Measurements from ENCODE around the gene IL10RB.
"Not testable (repeated sequence)": the region's sequence is repeated elsewhere in the genome, so short reads cannot be mapped to it uniquely, and the experiment has no call there.

IL10RB gene

DNA sequence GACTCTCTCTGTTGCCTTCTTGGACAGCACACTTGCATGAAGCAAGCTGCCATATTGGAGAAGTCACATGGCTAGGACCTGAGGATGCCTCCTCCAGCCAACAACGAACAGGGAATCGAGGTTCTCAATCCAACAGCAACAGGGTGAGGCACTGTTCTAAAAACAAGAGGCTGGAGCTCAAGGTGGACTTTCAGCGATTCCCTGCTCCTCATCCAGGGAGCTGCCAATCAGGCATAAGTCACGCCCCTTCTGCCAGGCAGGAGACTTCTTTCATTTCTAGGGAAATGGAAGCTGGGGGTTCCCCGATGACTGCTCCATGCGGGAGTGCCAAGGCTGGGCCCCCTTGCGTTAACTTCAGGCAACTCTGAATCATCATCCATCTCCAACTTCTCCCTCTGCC lies 35.9 kb downstream of the IL10RB start:
- DNase-seq (ENCODE audit: low spot score), result no peak

DNA sequence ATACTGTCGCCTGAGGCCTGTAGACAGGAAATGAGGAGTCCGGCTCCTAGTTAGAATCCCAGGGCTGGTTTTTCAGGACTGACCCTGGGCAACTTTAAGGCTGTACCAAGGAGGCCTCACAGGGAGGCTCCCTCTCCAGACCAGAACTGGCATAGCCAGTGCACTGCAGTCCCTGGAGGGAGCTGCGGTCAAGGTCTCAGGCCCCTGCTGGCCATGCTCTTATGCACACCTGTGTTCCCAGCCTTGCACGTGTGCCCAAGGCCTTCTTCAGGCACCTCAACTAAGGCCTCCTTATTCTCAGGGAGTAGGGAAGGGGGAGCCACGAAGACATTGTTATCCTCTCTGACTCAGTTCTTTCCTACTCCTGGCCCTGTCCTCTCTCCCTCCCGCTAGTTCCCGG lies 36.6 kb downstream of the IL10RB start:
- DNase-seq (ENCODE audit: low spot score), result no peak

DNA sequence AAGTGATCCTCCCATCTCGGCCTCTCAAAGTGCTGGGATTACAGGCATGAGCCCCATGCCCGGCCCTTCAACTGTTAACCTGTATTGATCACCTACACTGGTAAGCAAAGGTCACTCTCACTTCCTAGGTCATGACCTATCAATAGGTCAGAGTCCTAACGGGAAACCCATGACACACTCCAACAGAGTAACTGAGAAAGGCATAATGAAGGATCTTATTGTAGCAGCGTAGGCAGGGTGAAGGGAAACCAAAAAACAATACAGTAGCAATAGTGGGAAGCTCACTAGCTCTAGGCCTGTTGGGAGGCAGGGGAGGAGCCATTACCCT lies 39.1 kb downstream of the IL10RB start:
- DNase-seq (ENCODE audit: low spot score), result no peak

DNA sequence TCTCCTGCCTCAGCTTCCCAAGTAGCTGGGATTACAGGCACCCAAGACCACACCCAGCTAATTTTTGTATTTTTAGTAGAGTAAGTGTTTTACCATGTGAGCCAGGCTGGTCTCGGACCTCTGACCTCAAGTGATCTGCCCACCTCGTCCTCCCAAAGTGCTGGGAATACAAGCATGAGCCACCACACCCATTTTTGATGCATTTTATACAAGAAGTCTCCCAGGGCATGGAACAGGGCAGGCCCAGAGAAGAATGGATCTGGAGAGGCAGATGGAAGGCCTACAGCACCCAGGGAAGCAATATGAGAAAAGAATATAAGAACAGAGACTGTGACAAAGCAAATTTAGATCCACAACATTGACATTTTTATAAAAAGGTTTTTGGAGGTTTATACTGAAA lies 39.8 kb downstream of the IL10RB start:
- DNase-seq (ENCODE audit: low spot score), result no peak

DNA sequence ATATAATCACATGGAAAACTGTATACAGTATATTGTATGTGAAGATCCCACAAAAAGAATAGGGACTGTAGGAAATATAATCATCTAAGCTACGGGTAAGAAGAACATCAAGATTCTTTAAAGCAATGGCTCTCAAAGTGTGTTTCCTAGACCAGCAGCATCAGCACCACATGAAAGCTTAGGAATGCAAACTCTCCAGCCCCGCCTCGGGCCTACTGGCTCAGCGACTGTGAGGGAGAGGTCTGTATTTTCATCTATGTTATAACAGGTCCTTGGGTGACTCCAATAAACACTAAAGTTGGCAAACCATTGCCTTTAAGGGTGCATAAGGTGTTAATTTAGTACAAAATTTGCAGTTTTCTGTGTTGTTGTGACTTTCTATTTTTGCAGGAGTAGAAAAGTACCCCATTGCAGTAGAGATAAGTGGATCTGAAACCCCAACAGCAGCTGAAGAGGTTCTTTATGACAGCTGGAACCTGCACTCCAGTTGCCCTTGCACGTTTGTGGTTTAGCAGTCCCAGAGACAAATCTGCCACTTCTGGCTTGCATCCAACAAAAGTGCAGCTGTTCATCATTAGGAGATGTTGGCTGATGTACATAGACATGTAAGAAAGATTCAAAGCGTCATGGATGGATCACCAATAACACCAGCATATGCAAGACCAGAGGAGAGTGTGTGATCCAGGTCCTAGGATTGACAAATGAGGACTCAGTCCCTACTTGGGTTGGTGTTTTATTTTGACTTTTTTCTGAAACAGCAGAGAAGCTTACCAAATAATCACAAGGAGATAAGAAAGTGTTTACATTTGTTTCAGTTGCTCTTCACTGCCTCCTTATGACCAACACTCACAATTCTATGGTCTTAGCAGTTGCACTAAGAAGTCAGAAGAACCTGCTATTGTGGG lies 42.7 kb downstream of the IL10RB start:
- DNase-seq (ENCODE audit: low spot score), result no peak

DNA sequence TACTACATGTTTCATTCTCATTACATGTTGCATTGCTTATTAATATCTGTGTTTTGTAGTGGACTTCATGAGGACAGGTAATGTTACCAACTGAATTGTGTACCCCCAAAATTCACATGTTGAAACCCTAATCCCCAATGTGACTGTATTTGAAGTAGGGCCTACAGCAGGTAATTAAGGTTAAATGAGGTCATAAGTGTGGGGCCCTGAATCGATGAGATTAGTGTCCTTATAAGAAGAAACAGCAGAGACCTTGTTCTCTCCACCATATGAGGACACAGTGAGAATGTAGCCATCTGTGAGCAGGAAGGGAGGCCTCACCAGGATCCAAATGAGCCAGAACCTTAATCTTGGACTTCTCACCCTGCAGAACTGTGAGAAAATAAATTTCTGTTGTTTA lies 43.6 kb downstream of the IL10RB start:
- no peak for DNase-seq (ENCODE audit: low spot score)

DNA sequence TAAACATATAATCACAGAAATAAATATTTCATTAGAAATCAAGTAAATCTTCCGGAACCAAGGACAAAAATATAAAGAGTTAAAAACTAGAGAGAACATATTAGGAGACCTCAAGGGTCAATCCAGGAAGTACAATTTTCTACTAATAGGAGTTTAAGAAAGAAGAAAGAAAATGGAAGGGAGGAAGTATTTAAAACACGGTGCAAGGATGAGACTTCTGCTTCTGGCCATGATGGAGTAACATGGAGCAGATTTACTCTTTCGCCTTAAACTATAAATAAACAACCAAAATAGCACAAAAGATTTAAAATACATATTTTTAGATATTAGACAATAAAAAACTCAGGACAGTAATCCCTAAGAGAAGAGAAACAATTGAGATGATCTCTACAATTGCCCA lies 46.0 kb downstream of the IL10RB start:
- no peak for DNase-seq (ENCODE audit: low spot score)

DNA sequence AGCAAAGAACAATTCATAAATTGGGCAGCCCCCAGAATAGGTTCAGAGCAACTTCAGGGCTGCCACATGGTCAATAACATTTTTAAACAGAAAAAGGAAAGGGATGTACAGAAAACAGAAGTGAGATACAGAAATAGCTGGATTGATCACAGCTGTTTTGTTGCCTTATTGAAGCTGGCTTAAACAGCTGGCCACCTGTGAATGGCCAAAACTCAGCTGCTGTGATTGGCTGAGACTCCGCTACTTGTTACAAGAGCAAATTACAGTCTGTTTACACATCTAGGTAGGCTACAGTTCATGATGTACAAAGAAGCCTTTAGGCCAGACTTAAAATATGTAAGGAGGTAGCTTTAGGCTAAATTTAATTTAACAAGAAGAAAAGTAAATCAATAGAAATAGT lies 47.0 kb downstream of the IL10RB start:
- DNase-seq (ENCODE audit: low spot score), result no peak

DNA sequence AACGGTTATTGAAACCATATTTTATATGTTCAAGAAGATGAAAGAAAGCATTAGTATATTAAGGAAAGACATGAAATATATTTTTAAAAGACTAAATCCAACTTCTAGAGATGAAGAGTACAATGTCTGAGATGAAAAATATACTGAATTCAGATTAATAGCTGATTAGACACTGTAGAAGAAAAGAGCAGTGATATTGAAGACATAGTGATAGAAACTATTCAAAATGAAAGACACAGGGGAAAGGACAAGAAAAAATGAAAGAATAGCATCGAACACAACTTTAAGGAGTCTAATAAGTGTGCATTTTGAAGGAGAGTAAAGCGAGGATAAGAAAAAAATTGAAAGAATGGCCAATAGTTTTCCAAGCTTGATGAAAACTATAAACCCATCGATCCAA lies 47.4 kb downstream of the IL10RB start:
- DNase-seq (ENCODE audit: low spot score), result no peak

DNA sequence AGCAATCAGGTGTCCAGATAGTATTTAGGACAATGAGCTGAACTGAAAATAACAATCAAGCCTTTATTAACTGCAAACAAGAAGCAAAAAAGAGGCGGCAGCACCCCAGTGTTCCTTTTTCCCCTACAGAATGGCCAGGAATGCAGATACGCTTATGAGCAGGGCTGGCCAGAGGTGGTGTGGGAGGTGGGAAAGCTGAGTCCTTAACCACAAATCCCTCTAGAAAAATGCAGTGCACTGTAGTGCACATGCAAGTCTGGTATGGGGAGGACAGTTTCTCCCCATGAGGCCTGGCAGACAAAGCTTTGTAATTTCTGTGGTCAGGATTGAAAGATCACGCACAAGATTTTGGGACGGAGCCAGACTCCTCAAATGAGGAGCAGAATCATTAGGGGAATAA lies 47.9 kb downstream of the IL10RB start:
- no peak for DNase-seq (ENCODE audit: low spot score)

DNA sequence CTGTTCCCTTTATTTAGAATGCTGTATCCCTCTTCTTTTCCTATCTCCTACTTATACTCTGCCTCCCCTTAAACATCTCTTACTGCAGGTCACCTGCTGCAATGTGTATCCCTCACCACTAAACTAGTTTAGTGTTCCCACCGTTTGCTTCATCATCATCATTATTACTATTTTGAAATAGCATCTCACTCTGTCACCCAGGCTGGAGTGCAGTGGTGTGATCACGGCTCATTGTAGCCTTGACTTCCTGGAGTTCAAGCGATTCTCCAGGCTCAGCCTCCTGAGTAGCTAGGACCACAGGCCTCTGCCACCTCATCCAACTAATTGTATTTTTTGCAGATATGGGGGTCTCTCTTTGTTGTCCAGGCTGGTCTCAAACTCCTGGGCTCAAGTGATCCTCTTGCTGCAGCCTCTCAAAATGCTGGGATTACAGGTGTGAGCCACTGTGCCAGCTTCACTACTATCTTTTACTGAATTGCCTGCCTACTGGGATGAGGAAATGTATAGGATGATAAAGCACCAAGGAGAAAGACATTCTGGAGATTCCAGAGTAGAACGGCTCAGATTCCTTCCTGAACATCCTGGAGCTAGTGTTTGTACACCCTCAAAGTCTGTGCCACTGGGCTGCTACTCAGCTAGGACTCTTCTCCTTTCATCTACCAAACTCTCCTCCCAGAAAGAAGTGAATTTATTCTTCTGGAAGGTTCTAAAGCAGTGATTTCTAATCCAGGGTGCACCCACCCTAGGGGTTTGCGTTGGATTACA lies 50.0 kb downstream of the IL10RB start:
- no peak for DNase-seq (ENCODE audit: low spot score)

DNA sequence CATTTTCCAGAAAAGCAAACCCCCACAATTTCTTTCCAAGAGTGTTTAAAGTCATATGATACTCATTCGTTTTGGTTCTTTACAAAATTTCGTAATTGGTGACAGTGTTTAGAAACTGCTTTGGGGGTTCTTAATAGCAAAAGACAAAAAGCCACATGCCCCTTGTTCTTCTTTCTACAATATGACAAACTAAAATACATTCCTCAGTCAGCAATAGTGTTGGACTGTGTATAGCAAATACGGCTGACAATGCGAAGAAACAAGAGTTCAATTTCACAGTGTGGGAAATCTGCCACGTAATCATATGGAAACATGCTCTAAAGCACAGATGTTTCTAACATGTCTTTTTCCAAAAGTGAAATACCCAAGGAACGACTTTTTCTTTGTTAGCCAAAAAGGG lies 51.0 kb downstream of the IL10RB start:
- no peak for DNase-seq (ENCODE audit: low spot score)

DNA sequence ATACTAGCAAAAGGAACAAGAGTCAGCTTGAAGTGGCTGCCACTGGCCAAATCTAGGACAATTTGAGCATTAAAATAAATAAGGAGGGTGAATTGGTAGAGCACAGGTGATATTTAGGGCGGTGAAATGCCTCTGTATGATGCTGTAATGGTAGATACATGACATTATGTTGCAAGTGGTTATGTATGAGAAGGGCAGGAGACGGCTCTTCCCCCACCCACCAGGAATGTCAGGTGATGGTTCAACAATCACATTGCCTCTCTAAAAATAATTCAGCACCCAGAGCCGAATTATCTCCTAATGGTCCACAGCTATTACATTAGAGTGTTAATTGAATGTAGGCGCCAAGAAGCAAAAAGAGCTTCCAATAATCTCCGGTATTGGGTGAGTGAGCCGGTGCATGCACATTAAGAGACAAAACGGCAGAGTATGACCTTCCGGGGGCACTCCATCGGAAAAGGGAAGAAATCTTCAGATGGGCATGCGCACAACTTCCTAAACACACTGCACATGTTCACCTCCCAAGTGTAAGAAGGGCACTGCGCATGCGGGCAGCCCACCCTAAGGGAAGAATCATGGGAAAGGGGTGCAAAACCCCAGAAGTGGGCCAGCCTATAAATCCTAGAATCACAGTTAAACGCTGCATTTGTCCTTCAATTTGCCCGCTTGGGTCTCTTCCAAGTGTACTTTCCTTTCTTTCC lies 51.8 kb downstream of the IL10RB start:
- no peak for DNase-seq (ENCODE audit: low spot score)

DNA sequence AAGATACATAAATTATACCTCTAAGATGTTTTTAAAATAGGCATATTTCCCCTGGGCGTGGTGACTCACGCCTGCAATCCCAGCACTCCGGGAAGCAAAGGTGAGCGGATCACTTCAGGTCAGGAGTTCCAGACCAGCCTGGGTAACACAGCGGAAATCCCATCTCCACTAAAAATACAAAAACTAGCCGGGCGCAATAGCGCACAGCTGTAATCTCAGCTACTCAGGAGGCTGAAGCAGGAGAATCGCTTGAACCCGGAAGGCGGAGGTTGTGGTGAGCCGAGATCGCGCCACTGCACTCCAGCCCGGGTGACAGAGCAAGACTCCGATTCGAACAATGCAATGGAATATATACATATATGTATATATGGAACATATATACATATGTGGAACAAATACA lies 54.8 kb downstream of the IL10RB start:
- DNase-seq (ENCODE audit: low spot score), result not testable (repeated sequence)

DNA sequence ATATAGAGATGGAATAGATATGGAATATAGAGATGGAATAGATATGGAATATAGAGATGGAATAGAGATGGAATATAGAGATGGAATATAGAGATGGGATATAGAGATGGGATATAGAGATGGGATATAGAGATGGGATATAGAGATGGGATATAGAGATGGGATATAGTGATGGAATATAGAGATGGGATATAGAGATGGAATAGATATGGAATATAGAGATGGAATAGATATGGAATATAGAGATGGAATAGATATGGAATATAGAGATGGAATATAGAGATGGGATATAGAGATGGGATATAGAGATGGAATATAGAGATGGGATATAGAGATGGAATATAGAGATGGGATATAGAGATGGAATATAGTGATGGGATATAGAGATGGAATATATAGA lies 57.4 kb downstream of the IL10RB start:
- DNase-seq (ENCODE audit: low spot score), result not testable (repeated sequence)

DNA sequence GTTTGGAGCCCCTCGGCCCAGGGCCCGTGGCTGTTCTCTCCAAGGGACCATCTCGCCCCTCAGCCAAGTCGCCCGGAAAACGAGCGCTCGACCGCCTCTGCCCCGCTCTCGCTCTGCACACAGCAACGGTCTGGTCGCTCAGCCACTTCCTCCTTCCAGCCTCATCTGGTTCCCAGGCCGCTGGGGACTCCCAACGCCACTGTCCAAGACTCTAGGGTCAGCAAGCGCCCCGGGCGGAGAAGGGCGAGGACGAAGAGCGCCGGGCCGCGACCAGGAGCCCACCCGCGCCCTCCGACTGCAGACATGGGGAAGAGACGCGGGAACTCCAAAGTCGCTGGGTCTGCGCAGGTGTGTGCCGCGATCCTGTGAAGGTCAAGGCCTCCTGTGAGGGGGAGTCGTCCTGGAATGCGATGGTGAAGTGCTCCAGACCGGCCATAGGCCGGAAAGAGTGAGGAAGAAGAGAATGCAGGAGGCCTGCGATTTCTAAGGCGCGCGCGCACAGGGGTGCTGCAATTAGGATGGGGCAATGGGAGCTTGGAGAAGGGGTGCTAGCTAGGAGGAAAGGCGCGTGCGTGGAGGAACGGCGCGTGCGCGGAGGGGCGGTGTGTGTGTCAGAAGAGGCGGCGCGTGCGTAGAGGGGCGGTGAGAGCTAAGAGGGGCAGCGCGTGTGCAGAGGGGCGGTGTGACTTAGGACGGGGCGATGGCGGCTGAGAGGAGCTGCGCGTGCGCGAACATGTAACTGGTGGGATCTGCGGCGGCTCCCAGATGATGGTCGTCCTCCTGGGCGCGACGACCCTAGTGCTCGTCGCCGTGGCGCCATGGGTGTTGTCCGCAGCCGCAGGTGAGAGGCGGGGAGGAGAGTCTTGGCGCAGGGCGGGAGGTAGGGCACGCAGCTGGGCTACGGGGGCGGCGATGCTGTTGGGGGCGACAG lies 58.4 kb downstream of the IL10RB start, which contains the start of gene IFNAR1:
IFNAR1 (plus strand) TSS at position 680 of the 931 bp plus-strand sequence; CDS start at position 766, 86 bp downstream.
- peak; percentile 97 for DNase-seq (ENCODE audit: low spot score)

DNA sequence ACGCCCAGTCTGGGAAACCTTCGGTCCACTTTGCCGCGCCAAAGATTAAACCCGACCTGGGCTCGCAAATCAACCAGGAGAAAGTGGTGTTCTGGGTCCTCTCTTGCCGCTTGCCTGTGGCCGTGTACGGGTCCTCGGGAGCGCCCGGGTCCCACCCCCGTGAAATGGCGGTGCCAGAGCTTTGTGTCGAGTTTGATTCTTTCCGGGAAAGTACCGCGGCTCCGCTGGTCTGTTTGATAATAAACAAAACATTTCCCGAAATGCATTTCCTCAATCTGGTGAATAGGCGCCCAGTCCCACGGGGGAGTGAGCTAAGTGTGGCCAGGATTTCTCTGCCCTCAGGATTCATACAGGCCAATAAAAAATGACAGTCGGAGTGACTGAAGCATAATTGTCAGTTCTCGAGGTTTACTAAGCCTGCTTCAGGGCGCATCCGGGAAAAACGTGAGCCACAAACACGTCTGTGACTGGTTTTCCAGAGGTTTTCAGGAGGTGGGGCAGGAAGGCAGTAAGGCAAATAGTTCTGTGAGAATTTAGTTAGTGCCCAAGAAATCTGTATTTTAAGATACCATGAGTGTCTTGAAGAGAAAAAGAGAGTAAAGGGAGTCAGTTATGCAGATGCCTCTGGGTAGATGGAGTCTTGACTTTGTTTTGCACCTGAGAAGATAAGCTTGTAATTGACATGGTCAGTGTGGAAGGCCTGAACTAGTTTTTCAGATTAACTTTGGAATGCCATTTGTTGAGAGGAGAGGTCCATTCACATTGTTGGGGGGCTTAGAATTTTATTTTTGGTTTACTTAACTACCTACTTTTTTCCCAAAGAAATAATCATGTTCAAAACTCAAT lies 59.3 kb downstream of the IL10RB start:
- peak; percentile 50 for DNase-seq (ENCODE audit: low spot score)

DNA sequence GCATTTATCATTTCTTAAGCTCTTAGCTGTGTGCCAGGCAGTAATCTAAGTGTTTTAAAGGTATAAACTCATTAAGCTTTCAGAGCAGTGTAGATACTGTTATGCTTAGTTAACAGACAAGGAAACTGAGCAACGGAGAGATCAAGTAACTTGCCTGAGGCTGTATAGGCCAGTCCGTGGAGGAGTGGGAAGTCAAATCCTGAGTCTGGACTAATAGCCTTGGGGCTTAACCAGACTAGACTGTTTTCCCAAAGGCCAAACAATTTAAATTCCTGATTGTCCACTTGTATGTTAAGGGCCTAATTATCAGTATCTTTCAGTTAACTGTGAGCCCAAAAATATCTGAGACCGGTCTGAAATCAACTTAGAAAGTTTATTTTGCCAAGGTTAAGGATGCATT lies 61.2 kb downstream of the IL10RB start:
- DNase-seq (ENCODE audit: low spot score), result no peak

DNA sequence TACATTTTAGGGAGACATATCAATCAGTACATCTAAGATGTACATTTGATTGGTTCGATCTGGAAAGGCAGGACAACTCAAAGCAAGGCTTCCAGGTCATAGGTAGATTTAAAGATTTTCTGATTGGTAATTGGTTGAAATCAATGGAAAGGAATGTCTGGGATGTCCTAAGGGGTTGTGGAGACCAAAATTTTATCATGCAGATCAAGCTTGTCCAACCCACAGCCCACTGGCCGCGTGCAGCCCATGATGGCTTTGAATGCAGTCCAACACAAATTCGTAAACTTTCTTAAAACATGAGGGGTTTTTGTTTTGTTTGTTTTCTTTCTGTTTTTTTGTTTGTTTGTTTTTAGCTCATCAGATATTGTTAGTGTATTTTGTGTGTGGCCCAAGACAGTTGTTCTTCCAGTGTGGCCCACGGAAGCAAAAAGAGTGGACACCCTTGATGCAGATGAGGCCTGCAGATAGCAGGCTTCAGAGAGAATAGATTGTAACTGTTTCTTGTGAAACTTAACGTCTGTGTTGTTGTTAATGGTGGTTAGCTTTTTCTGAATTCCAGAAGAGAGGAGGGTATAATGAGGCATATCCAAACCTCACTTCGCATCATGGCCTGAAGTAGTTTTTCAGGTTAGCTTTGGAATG lies 61.7 kb downstream of the IL10RB start:
- no peak for DNase-seq (ENCODE audit: low spot score)

DNA sequence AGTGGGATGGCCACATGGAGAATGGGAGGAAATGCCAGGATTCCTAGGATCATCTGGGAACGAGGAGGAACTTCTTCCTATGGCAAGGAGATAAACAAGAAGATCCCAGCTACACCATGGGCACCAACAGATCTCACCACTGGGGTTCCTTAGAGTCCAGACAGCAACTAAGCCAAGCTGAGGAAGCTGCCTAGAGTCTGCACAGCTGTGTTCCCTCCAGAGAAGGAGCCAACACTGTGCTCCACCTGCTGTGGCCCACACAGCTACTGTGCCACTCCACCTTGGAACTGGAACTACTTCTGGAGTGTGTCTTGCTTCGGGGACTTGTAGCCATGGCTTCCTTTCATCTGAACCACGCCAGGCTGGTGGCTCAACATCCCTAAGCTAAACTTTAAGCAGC lies 64.6 kb downstream of the IL10RB start:
- DNase-seq (ENCODE audit: low spot score), result no peak

Measured in hematopoietic multipotent progenitor cell treated with erythropoietin and hydrocortisone succinate and interleukin-3 and kit ligand, for 15 days (in vitro differentiated cells).